ENCODE data around the gene TICAM2.

DNA sequence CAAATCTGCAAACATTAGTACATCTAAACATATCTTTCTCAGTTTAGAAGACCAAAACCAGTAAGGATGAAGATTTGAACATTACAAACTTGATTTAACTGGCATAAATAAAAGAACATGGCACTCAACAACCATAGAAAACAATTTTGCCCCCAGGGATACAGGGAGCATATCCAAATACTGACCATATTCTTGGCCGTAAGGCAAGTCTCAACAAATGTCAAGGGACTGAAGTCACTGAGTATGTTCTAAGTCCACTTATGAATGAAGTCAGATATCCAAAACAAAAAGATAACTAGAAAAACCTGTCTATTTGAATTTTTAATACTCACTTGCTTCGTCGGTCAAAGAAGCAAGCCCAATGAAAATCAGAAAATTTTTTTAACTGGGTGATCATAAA is 71.9 kb downstream of the TICAM2 start:
- TF ChIP-seq, protein P1, sequence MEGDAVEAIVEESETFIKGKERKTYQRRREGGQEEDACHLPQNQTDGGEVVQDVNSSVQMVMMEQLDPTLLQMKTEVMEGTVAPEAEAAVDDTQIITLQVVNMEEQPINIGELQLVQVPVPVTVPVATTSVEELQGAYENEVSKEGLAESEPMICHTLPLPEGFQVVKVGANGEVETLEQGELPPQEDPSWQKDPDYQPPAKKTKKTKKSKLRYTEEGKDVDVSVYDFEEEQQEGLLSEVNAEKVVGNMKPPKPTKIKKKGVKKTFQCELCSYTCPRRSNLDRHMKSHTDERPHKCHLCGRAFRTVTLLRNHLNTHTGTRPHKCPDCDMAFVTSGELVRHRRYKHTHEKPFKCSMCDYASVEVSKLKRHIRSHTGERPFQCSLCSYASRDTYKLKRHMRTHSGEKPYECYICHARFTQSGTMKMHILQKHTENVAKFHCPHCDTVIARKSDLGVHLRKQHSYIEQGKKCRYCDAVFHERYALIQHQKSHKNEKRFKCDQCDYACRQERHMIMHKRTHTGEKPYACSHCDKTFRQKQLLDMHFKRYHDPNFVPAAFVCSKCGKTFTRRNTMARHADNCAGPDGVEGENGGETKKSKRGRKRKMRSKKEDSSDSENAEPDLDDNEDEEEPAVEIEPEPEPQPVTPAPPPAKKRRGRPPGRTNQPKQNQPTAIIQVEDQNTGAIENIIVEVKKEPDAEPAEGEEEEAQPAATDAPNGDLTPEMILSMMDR (IDR thresholded peaks at IDR 0.05) = no peak
- TF ChIP-seq POLR2A (IDR thresholded peaks at IDR 0.05) (no peak), POLR2AphosphoS5 (IDR thresholded peaks at IDR 0.05) (no peak), EP300 (IDR thresholded peaks at IDR 0.05) (no peak)

Measured in gastroesophageal sphincter (tissue), 3 donors.